Esophagus squamous epithelium (tissue), 4 donors: Measurements from ENCODE around the gene LGR6.

Experiments
- POLR2A ChIP-seq, 4 donors: fragments of 450-650 bp; IDR thresholded peaks; one replicate each; pipeline ENCODE4 v1.6.1; 2017; ENCODE audit warnings: antibody characterized with exemption in 4 of 4, mild to moderate bottlenecking in 4 of 4, moderate library complexity in 3 of 4
- TF ChIP-seq, protein P1 (sequence below), 6 experiments: fragments of 450-650 bp in 4 of 6; fragments of 200-600 bp in 2 of 6; sonication (generic) in 2 of 6; IDR thresholded peaks; one replicate each; pipeline ENCODE4 v1.5.1; 2016 to 2019; ENCODE audit warnings: antibody characterized with exemption in 6 of 6, mild to moderate bottlenecking in 4 of 6, moderate library complexity in 4 of 6

DNA sequence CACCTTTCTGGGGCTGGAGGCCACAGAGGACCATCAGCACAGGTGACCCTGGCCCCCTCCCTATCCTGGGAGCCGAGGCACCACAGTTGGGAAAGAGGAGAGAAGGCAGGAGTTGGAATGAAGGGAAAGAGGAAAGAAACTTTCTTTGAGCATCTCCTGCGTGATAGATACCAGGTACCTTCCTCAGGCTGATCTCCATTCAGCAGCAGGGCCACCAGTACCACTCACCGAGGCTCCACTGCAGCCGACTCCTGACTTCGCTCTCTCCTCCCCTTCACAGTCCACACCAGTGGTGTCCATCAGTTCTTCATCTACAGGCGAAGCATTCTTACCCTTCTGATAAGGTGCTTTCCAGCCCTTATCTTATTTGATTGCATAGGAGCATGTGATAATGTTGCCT, 55.3 kb downstream of the LGR6 start:
- TF ChIP-seq, protein P1, sequence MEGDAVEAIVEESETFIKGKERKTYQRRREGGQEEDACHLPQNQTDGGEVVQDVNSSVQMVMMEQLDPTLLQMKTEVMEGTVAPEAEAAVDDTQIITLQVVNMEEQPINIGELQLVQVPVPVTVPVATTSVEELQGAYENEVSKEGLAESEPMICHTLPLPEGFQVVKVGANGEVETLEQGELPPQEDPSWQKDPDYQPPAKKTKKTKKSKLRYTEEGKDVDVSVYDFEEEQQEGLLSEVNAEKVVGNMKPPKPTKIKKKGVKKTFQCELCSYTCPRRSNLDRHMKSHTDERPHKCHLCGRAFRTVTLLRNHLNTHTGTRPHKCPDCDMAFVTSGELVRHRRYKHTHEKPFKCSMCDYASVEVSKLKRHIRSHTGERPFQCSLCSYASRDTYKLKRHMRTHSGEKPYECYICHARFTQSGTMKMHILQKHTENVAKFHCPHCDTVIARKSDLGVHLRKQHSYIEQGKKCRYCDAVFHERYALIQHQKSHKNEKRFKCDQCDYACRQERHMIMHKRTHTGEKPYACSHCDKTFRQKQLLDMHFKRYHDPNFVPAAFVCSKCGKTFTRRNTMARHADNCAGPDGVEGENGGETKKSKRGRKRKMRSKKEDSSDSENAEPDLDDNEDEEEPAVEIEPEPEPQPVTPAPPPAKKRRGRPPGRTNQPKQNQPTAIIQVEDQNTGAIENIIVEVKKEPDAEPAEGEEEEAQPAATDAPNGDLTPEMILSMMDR (IDR thresholded peaks at IDR 0.05), result no peak
- no peak for TF ChIP-seq POLR2A (IDR thresholded peaks at IDR 0.05)
